Measurements from ENCODE around the gene COL5A3.

Gene COL5A3

DNA sequence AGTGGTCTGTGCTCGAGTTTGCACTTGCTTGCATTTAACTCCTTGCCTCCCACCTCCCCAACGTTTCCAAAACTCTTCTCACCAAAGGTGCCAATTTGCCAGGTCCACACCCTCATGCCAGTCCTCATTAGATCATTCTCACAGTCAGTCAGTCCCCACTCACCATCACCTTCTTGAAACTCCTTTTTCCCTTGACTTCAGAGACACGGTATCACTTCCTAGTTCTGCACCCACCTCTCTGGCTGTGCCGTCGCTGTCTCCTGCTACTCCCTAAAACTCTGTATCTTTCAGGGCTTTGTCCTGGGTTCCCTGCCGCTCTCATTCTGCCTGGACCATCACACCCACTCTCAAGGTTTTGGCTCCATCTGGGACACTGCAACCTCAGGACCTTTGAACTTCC lies 93.6 kb downstream of the COL5A3 start:
- Histone ChIP-seq H3K4me2 (ENCODE audit: insufficient read depth, low read length) (no peak overlapping the region), H3K36me3 (ENCODE audit: insufficient read depth, low read length) (no peaks in the 10 kb centered on the region), H3K27ac (ENCODE audit: low read length) (no peak overlapping the region), H3K4me1 (ENCODE audit: insufficient read depth, low read length) (peaks cover 10% of the 10 kb centered on the region), H3K79me2 (ENCODE audit: insufficient read depth, low read length) (no peaks in the 10 kb centered on the region), H3K9ac (ENCODE audit: low read depth, low read length) (no peak overlapping the region), H3K4me3 (ENCODE audit: low read depth in 1 of 2, low read length in 2 of 2) (no peak overlapping the region), H3K27me3 (ENCODE audit: insufficient read depth, low read length, poor library complexity) (peaks cover 3% of the 10 kb centered on the region), H2AFZ (ENCODE audit: low read depth, low read length) (no peak overlapping the region), H4K20me1 (ENCODE audit: insufficient read depth, low read length) (no peaks in the 10 kb centered on the region), H3K9me3 (ENCODE audit: insufficient read depth, low read length, severe bottlenecking) (no peaks in the 10 kb centered on the region)
- DNase-seq (no peak), ATAC-seq (ENCODE audit: insufficient read depth, low read depth) (no peak)
- TF ChIP-seq EZH2 (IDR thresholded peaks at IDR 0.05; ENCODE audit: borderline replicate concordance, low read depth, low read length, severe bottlenecking), result no peak
- TF ChIP-seq CTCF (IDR thresholded peaks at IDR 0.05; ENCODE audit: borderline replicate concordance, extremely low read depth, low read length, poor library complexity, severe bottlenecking), result no peak

- peak; percentile 92 for ATAC-seq (ENCODE audit: insufficient read depth, low read depth)
- H2AFZ ChIP-seq (ENCODE audit: low read depth, low read length), result peak overlapping the region; percentile 37; the same call in 1 of the 2 replicates
Observed at GRCh38 chr19:9914315-9915207, 95.7 kb downstream of the COL5A3 start.

DNA sequence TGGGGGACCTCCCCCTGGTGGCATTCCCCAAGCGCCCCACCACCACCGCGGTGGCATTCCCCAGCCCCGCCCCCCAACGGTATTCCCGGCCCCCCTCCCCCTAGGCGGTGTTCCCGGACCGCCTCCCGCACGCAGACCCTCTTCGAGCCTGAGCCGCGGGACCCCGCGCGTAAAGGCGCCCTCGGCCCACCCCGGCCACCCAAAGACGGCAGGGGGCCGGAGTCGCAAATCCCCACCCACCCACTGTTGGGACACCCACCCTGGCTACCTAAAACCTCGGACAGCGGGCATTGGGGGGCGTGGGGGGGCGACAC lies 96.3 kb downstream of the COL5A3 start:
- Histone ChIP-seq H2AFZ (ENCODE audit: low read depth, low read length) (no peak overlapping the region), H3K36me3 (ENCODE audit: insufficient read depth, low read length) (no peaks in the 10 kb centered on the region), H3K4me2 (ENCODE audit: insufficient read depth, low read length) (peak overlapping the region; percentile 53; the same call in 1 of the 2 replicates), H3K4me1 (ENCODE audit: insufficient read depth, low read length) (peaks cover 10% of the 10 kb centered on the region), H3K9me3 (ENCODE audit: insufficient read depth, low read length, severe bottlenecking) (no peaks in the 10 kb centered on the region), H3K79me2 (ENCODE audit: insufficient read depth, low read length) (no peaks in the 10 kb centered on the region), H3K4me3 (ENCODE audit: low read depth in 1 of 2, low read length in 2 of 2) (no peak overlapping the region), H3K27me3 (ENCODE audit: insufficient read depth, low read length, poor library complexity) (peaks cover 3% of the 10 kb centered on the region), H4K20me1 (ENCODE audit: insufficient read depth, low read length) (no peaks in the 10 kb centered on the region), H3K9ac (ENCODE audit: low read depth, low read length) (no peak overlapping the region), H3K27ac (ENCODE audit: low read length) (no peak overlapping the region)
- TF ChIP-seq EZH2 (IDR thresholded peaks at IDR 0.05; ENCODE audit: borderline replicate concordance, low read depth, low read length, severe bottlenecking) (no peak), CTCF (IDR thresholded peaks at IDR 0.05; ENCODE audit: borderline replicate concordance, extremely low read depth, low read length, poor library complexity, severe bottlenecking) (no peak)
- DNase-seq, result no peak
- no peak for ATAC-seq (ENCODE audit: insufficient read depth, low read depth)

More at GRCh38 chr19:9914315-9915207, 95.7 kb downstream of the COL5A3 start:
- Histone ChIP-seq H3K4me3 (ENCODE audit: low read depth in 1 of 2, low read length in 2 of 2) (peak overlapping the region in 1 of 2 experiments; percentile 24; a peak in 1 of 4 replicates), H3K79me2 (ENCODE audit: insufficient read depth, low read length) (no peaks in the 10 kb centered on the region), H3K4me1 (ENCODE audit: insufficient read depth, low read length) (peaks cover 10% of the 10 kb centered on the region), H3K9ac (ENCODE audit: low read depth, low read length) (peak overlapping the region; percentile 16; the same call in 1 of the 2 replicates), H4K20me1 (ENCODE audit: insufficient read depth, low read length) (no peaks in the 10 kb centered on the region), H3K4me2 (ENCODE audit: insufficient read depth, low read length) (peak overlapping the region; percentile 53), H3K9me3 (ENCODE audit: insufficient read depth, low read length, severe bottlenecking) (no peaks in the 10 kb centered on the region), H3K27me3 (ENCODE audit: insufficient read depth, low read length, poor library complexity) (peaks cover 3% of the 10 kb centered on the region), H3K27ac (ENCODE audit: low read length) (no peak overlapping the region), H3K36me3 (ENCODE audit: insufficient read depth, low read length) (no peaks in the 10 kb centered on the region)
- TF ChIP-seq EZH2 (IDR thresholded peaks at IDR 0.05; ENCODE audit: borderline replicate concordance, low read depth, low read length, severe bottlenecking) (no peak), CTCF (IDR thresholded peaks at IDR 0.05; ENCODE audit: borderline replicate concordance, extremely low read depth, low read length, poor library complexity, severe bottlenecking) (peak; percentile 60)
- peak; percentile 74 for DNase-seq

All from DND-41 (cell line).